ENCODE measurements around the gene PRDM4. TPM values are rescaled to one million over a fixed set of nuclear protein-coding genes. Genes with fewer than 3 reads are reported as not detected.

The PRDM4 gene
- total RNA-seq, 1 experiment from 2014 or later, result 45.8 TPM

DNA sequence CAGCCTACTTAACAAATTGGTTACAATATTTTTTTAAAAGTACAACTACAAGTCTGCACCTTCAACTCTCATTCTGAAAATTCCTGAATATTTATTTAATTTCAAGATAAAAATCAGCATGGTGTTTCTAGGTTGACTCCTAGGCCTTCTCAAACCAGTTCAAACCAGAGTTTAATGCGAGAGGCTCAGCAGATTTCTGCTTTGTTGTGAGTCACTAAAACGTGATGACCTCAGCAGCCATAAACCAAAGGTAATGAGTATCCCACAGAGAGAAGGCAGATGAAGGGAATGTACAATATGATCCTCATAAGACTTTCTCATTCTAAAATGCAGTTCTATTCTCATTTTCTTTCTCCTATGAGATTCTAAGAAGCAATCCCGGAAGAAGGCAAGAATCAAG is 1.5 kb downstream of the PRDM4 start:
- CTCF ChIA-PET, result interaction anchor here (1.0 to 2.4 kb wide), 6 partner anchors 10 to 125 kb away, joined by 3 to 13 read pairs (median 4); no protein-coding TSS in a partner anchor
- peak; percentile 83 for DNase-seq (ENCODE audit: unreplicated experiment)
- H3K27me3 Mint-ChIP-seq (ENCODE audit: insufficient read depth, unreplicated experiment), result no peaks in the 10 kb centered on the region
- peaks cover 5% of the 10 kb centered on the region for H3K4me1 Mint-ChIP-seq (ENCODE audit: insufficient read depth, unreplicated experiment)
- TF ChIP-seq, protein P1, sequence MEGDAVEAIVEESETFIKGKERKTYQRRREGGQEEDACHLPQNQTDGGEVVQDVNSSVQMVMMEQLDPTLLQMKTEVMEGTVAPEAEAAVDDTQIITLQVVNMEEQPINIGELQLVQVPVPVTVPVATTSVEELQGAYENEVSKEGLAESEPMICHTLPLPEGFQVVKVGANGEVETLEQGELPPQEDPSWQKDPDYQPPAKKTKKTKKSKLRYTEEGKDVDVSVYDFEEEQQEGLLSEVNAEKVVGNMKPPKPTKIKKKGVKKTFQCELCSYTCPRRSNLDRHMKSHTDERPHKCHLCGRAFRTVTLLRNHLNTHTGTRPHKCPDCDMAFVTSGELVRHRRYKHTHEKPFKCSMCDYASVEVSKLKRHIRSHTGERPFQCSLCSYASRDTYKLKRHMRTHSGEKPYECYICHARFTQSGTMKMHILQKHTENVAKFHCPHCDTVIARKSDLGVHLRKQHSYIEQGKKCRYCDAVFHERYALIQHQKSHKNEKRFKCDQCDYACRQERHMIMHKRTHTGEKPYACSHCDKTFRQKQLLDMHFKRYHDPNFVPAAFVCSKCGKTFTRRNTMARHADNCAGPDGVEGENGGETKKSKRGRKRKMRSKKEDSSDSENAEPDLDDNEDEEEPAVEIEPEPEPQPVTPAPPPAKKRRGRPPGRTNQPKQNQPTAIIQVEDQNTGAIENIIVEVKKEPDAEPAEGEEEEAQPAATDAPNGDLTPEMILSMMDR (IDR thresholded peaks at IDR 0.05; ENCODE audit: unreplicated experiment), result no peak
- peak overlapping the region; percentile 87 for H3K4me3 Mint-ChIP-seq (ENCODE audit: unreplicated experiment)
- POLR2A ChIA-PET, result interaction anchor here (0.5 to 4.6 kb wide), 17 partner anchors 9 to 985 kb away, joined by 3 to 48 read pairs (median 5); partner anchors contain the start of genes ISCU, MTERF2, PWP1 and RIC8B
- H3K36me3 Mint-ChIP-seq (ENCODE audit: insufficient read depth, unreplicated experiment), result peaks cover 4% of the 10 kb centered on the region
- no peaks in the 10 kb centered on the region for H3K9me3 Mint-ChIP-seq (ENCODE audit: unreplicated experiment)
- intact Hi-C loops (cut with micrococcal nuclease), result no loop called here
- BruUV-seq (replicated peaks), result no TSS peak
- peak overlapping the region; percentile 93 for H3K27ac Mint-ChIP-seq (ENCODE audit: low read depth, unreplicated experiment)

DNA sequence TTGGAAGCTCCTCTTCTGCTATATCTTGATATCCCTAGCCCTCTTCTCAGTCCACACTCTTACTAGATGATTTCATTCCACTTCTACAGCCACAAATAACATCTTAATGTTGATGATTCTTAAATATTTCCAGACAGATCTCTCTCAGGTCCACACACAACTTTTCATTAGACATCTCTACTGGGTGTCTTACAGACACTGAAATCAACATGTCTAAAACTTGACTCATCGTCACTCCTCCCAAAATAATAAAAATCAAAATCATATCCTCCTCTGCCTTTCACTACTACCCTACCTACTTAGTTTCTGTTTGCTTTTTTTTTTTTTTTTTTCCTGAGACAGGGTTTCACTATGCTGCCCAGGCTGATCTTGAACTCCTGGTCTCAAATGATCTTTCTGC is 11.9 kb downstream of the PRDM4 start:
- POLR2A ChIA-PET, result interaction anchor here (1.8 to 4.6 kb wide), 2 partner anchors 9 to 10 kb away, joined by 7 to 48 read pairs; partner anchors contain the start of gene PRDM4
- Mint-ChIP-seq H3K4me1 (ENCODE audit: insufficient read depth, unreplicated experiment) (no peaks in the 10 kb centered on the region), H3K27ac (ENCODE audit: low read depth, unreplicated experiment) (no peak overlapping the region), H3K4me3 (ENCODE audit: unreplicated experiment) (no peak overlapping the region), H3K9me3 (ENCODE audit: unreplicated experiment) (no peaks in the 10 kb centered on the region), H3K36me3 (ENCODE audit: insufficient read depth, unreplicated experiment) (peaks cover 30% of the 10 kb centered on the region), H3K27me3 (ENCODE audit: insufficient read depth, unreplicated experiment) (no peaks in the 10 kb centered on the region)
- peak; percentile 26 for DNase-seq (ENCODE audit: unreplicated experiment)
- no TSS peak for BruUV-seq (replicated peaks)
- CTCF ChIA-PET, result interaction anchor here (0.8 to 1.4 kb wide), 4 partner anchors 9 to 136 kb away, joined by 3 to 6 read pairs (median 4); no protein-coding TSS in a partner anchor
- TF ChIP-seq, protein P1 (IDR thresholded peaks at IDR 0.05; ENCODE audit: unreplicated experiment), result no peak
- intact Hi-C loops (cut with micrococcal nuclease), result loop anchor here (5.0 kb wide), 1 partner anchor 62 kb away; the partner anchor contains the start of gene PWP1

DNA sequence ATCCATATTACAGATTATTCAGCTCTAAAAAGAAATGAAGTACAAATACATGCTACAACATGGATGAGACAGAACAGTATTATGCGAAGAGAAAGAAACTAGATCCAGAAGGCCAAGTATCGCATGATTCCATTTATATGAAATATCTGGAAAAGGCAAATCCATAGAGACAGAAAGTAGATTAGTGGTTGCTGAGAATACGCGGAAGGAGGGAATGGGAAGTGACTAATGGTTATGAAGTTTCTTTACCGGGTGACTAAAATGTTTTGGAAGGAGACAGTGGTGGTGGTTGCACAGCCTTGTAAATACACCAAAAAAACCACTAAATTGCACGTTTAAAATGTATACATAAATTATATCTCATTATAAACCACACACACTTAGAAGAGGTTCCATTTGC is 12.5 kb downstream of the PRDM4 start:
- H3K4me1 Mint-ChIP-seq (ENCODE audit: insufficient read depth, unreplicated experiment), result no peaks in the 10 kb centered on the region
- POLR2A ChIA-PET, result interaction anchor here (0.7 to 4.6 kb wide), 3 partner anchors 8 to 122 kb away, joined by 3 to 48 read pairs (median 7); partner anchors contain the start of gene PRDM4
- CTCF ChIA-PET, result interaction anchor here (0.8 to 1.4 kb wide), 5 partner anchors 9 to 137 kb away, joined by 3 to 6 read pairs (median 3); no protein-coding TSS in a partner anchor
- H3K27ac Mint-ChIP-seq (ENCODE audit: low read depth, unreplicated experiment), result no peak overlapping the region
- TF ChIP-seq, protein P1 (IDR thresholded peaks at IDR 0.05; ENCODE audit: unreplicated experiment), result no peak
- intact Hi-C loops (cut with micrococcal nuclease), result loop anchor here (5.0 kb wide), 1 partner anchor 61 kb away; the partner anchor contains the start of gene PWP1
- no peaks in the 10 kb centered on the region for H3K9me3 Mint-ChIP-seq (ENCODE audit: unreplicated experiment)
- no peak overlapping the region for H3K4me3 Mint-ChIP-seq (ENCODE audit: unreplicated experiment)
- peaks cover 36% of the 10 kb centered on the region for H3K36me3 Mint-ChIP-seq (ENCODE audit: insufficient read depth, unreplicated experiment)
- no TSS peak for BruUV-seq (replicated peaks)
- no peaks in the 10 kb centered on the region for H3K27me3 Mint-ChIP-seq (ENCODE audit: insufficient read depth, unreplicated experiment)
- peak; percentile 59 for DNase-seq (ENCODE audit: unreplicated experiment)

DNA sequence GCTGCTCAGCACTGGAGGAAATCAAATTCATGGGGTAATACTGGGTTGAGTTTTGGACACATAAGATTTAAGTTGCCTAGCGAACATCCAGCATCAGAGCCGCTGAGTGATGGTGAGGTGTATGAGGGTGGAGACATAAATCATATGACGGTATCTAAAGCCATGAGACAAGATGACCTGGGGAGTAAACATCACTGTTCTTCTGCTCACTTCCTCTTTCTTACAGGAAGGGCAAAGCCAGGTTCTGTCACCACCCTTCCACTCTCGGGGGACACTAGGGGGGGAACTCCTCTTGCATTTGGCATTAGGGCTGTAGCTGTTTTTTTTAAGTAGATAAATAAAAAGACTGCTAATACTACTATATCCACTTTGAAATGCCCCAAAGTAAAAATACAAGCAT is 24.0 kb downstream of the PRDM4 start:
- no TSS peak for BruUV-seq (replicated peaks)
- H3K27ac Mint-ChIP-seq (ENCODE audit: low read depth, unreplicated experiment), result no peak overlapping the region
- TF ChIP-seq, protein P1 (IDR thresholded peaks at IDR 0.05; ENCODE audit: unreplicated experiment), result no peak
- H3K9me3 Mint-ChIP-seq (ENCODE audit: unreplicated experiment), result no peaks in the 10 kb centered on the region
- no peak overlapping the region for H3K4me3 Mint-ChIP-seq (ENCODE audit: unreplicated experiment)
- CTCF ChIA-PET, result interaction anchor here (0.8 to 1.5 kb wide), 2 partner anchors 12 to 16 kb away, joined by 3 to 4 read pairs; no protein-coding TSS in a partner anchor
- H3K27me3 Mint-ChIP-seq (ENCODE audit: insufficient read depth, unreplicated experiment), result no peaks in the 10 kb centered on the region
- intact Hi-C loops (cut with micrococcal nuclease), result no loop called here
- H3K4me1 Mint-ChIP-seq (ENCODE audit: insufficient read depth, unreplicated experiment), result no peaks in the 10 kb centered on the region
- POLR2A ChIA-PET, result no interaction called here
- H3K36me3 Mint-ChIP-seq (ENCODE audit: insufficient read depth, unreplicated experiment), result peaks cover 99% of the 10 kb centered on the region
- no peak for DNase-seq (ENCODE audit: unreplicated experiment)
